ENCODE measurements around the gene FAM227B.
"Not testable (repeated sequence)": the region's sequence is repeated elsewhere in the genome, so short reads cannot be mapped to it uniquely, and the experiment has no call there.

FAM227B gene

GRCh38 chr15:49573421-49573820 is 47.2 kb downstream of the FAM227B start:
- no peak for TF ChIP-seq CTCF (conservative IDR thresholded peaks at IDR 0.05; ENCODE audit: low read depth, low read length)
- H3K4me3 ChIP-seq (ENCODE audit: low read length) = no peak overlapping the region
- DNase-seq (ENCODE audit: low read depth) = no peak

- no peak for DNase-seq (ENCODE audit: low read depth)
- no peak overlapping the region for H3K4me3 ChIP-seq (ENCODE audit: low read length)
- no peak for TF ChIP-seq CTCF (conservative IDR thresholded peaks at IDR 0.05; ENCODE audit: low read depth, low read length)
Measured at GRCh38 chr15:49570672-49571071, 49.9 kb downstream of the FAM227B start.

- no peak overlapping the region for H3K4me3 ChIP-seq (ENCODE audit: low read length)
- TF ChIP-seq CTCF (conservative IDR thresholded peaks at IDR 0.05; ENCODE audit: low read depth, low read length) = no peak
- no peak for DNase-seq (ENCODE audit: low read depth)
Measured at GRCh38 chr15:49570174-49570573, 50.4 kb downstream of the FAM227B start.

- no peak overlapping the region for H3K4me3 ChIP-seq (ENCODE audit: low read length)
- no peak for TF ChIP-seq CTCF (conservative IDR thresholded peaks at IDR 0.05; ENCODE audit: low read depth, low read length)
- DNase-seq (ENCODE audit: low read depth) = no peak
Measured at GRCh38 chr15:49560045-49560444, 60.6 kb downstream of the FAM227B start.

- no peak for DNase-seq (ENCODE audit: low read depth)
- H3K4me3 ChIP-seq (ENCODE audit: low read length) = no peak overlapping the region
- no peak for TF ChIP-seq CTCF (conservative IDR thresholded peaks at IDR 0.05; ENCODE audit: low read depth, low read length)
Measured at GRCh38 chr15:49558929-49559328, 61.7 kb downstream of the FAM227B start.

GRCh38 chr15:49556437-49556836 is 64.2 kb downstream of the FAM227B start:
- no peak for DNase-seq (ENCODE audit: low read depth)
- TF ChIP-seq CTCF (conservative IDR thresholded peaks at IDR 0.05; ENCODE audit: low read depth, low read length) = no peak
- H3K4me3 ChIP-seq (ENCODE audit: low read length) = no peak overlapping the region

GRCh38 chr15:49550342-49550741 is 70.3 kb downstream of the FAM227B start:
- H3K4me3 ChIP-seq (ENCODE audit: low read length); DNase-seq (ENCODE audit: low read depth): not testable (repeated sequence)

- no peak for DNase-seq (ENCODE audit: low read depth)
- TF ChIP-seq CTCF (conservative IDR thresholded peaks at IDR 0.05; ENCODE audit: low read depth, low read length) = no peak
Measured at GRCh38 chr15:49538520-49538919, 82.1 kb downstream of the FAM227B start.

More at GRCh38 chr15:49538520-49538919, 82.1 kb downstream of the FAM227B start:
- no peak overlapping the region for H3K4me3 ChIP-seq (ENCODE audit: low read length)

Data from retinal pigment epithelial cell (primary cell).